IPS-15b (cell line): ENCODE results near the gene LAMA2.

Experiments used
- H3K27me3 ChIP-seq: one replicate; pipeline ENCODE4 v1.6.1; 2013; ENCODE audit warnings: low read length; ENCODE audit not compliant: control insufficient read depth, insufficient read depth
- H3K36me3 ChIP-seq: one replicate; pipeline ENCODE4 v1.6.1; 2013; ENCODE audit warnings: low read length; ENCODE audit not compliant: control insufficient read depth, insufficient read depth
- H3K4me1 ChIP-seq: one replicate; pipeline ENCODE4 v1.6.1; 2013; ENCODE audit warnings: mild to moderate bottlenecking, low read length; ENCODE audit not compliant: control insufficient read depth, insufficient read depth
- H3K4me3 ChIP-seq: one replicate; pipeline ENCODE4 v1.5.1; 2013; ENCODE audit warnings: low read depth, low read length
- H3K9ac ChIP-seq: one replicate; pipeline ENCODE4 v1.6.1; 2013; ENCODE audit warnings: low read depth, mild to moderate bottlenecking, low read length
- H3K9me3 ChIP-seq: one replicate; pipeline ENCODE4 v1.6.1; 2013; ENCODE audit warnings: mild to moderate bottlenecking, low read length; ENCODE audit not compliant: control insufficient read depth, insufficient read depth

LAMA2 gene

DNA sequence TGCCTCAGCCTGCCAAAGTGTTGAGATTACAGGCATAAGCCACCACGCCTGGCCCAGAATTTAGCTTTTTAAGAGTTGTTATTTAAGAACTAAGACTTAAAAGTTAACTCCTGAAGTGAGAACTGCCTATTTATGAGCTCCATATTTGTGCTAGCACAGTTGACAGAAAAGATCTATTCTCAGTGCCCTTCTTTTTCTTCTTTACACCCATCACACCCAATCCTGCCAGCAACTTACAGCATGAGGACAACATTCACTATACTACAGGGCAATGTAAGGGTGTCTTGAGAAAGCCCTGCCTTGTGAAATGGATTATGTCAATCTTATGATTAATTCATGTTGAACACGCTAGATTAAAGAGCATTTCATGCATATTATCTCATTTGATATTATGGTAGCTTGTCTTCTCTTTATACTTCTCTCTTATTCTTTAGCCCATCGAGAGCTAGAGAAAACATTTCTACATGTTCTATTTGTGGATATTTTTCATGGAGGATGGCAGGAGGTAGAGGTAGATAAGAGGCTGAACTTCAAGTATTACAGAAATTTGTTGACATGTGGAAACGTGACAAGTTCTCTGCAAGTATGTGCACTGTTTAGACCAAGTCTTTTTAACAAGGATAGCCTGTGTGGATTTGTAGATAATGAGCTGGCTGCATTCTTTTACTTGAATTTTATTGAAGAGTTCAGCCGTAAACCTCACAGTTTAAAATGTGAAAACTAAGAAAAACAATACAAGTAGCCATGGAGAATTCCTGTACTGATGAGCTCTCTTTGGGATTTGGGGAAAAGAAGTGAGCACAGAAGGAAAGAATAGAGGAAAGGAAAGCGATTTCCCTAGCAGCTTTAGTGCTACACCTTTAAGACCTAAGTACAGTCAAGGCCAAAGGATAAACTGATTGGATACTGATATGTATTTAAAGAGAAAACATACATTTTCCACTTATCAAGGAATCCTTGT lies 614.8 kb downstream of the LAMA2 start:
- no peak overlapping the region for H3K9ac ChIP-seq
- no peaks in the 10 kb centered on the region for H3K36me3 ChIP-seq
- H3K27me3 ChIP-seq, result no peaks in the 10 kb centered on the region
- H3K4me3 ChIP-seq, result no peak overlapping the region
- H3K9me3 ChIP-seq, result no peaks in the 10 kb centered on the region
- peaks cover 9% of the 10 kb centered on the region for H3K4me1 ChIP-seq

DNA sequence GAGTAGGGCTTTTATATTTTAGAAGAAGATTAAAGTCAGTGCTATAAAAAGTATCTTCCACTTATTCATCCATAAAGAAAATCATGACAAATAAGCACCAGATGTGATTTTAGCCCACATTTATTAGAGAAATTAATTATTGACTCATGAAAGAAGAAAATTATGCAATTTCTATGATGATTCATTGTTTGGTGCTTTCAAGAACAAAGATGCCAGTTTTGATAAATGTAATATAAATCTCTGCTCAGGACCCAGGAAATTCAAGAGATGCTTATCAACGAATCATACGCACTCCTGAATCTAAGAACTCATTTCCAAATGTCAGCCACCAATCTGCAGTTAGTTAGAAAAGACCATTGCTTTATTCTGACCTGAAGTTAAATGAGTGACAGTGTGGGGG lies 615.6 kb downstream of the LAMA2 start:
- peaks cover 9% of the 10 kb centered on the region for H3K4me1 ChIP-seq
- H3K9me3 ChIP-seq, result no peaks in the 10 kb centered on the region
- H3K4me3 ChIP-seq, result no peak overlapping the region
- no peaks in the 10 kb centered on the region for H3K36me3 ChIP-seq
- no peak overlapping the region for H3K9ac ChIP-seq
- H3K27me3 ChIP-seq, result no peaks in the 10 kb centered on the region

DNA sequence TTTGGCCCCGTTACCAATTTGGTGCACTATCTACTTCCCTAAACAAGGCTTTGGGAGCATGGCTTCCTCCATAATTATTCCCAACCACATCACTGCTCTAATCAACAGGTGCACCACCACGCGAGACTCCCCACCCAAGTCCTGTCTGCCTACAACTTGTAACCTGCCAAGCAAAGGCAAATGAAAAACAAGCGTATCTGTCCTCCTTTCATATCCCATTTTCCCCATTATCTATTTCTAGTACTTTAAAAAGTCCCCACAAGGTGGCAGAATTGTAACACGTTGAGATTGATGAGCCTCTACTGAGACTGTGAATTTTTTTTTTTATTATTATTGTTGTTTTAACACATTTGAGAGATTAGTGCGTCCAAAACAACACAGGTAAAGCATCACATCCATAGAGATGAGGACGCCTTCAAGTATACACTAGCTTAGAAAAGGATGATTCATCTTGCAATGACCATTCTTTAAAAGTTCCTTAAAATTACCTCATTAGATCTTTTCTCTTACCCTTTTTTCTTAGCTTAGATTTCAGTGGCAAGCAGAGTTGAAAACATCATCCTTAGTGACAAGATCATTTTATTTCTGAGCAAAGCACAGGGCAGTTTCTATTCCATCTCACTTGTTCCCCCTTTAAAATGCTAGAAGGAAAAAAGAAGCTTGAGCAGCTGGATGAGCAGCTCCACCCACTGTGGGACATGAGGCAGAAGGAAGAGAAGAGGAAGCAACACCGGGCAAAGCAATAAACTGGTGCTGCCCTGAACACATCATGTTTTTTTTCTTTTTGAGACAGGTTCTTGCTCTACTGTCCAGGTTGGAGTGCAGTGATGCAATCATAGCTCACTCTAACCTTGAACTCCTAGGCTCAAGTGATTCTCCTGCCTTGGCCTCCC lies 616.3 kb downstream of the LAMA2 start:
- no peaks in the 10 kb centered on the region for H3K27me3 ChIP-seq
- no peaks in the 10 kb centered on the region for H3K36me3 ChIP-seq
- H3K9me3 ChIP-seq, result no peaks in the 10 kb centered on the region
- no peak overlapping the region for H3K4me3 ChIP-seq
- H3K4me1 ChIP-seq, result peaks cover 9% of the 10 kb centered on the region
- H3K9ac ChIP-seq, result no peak overlapping the region

DNA sequence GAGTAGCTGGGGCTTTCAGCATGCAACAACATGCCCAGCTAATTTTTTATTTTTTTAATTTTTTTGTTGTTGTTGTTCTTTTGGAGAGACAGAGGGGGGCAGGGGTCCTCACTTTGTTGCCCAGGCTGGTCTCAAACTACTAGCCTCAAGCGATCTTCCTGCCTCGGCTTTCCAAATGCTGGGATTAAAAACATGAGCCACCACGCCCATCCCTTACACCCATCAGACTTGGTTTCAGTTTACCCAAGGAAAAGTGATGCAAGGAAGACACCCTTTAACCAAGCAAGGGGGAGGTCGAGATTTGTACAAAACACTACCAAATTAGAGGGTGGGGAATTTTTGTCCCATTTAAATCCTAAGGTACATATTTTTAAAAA lies 616.9 kb downstream of the LAMA2 start:
- H3K36me3 ChIP-seq, result no peaks in the 10 kb centered on the region
- no peak overlapping the region for H3K9ac ChIP-seq
- no peaks in the 10 kb centered on the region for H3K27me3 ChIP-seq
- peaks cover 9% of the 10 kb centered on the region for H3K4me1 ChIP-seq
- H3K9me3 ChIP-seq, result no peaks in the 10 kb centered on the region
- H3K4me3 ChIP-seq, result no peak overlapping the region

DNA sequence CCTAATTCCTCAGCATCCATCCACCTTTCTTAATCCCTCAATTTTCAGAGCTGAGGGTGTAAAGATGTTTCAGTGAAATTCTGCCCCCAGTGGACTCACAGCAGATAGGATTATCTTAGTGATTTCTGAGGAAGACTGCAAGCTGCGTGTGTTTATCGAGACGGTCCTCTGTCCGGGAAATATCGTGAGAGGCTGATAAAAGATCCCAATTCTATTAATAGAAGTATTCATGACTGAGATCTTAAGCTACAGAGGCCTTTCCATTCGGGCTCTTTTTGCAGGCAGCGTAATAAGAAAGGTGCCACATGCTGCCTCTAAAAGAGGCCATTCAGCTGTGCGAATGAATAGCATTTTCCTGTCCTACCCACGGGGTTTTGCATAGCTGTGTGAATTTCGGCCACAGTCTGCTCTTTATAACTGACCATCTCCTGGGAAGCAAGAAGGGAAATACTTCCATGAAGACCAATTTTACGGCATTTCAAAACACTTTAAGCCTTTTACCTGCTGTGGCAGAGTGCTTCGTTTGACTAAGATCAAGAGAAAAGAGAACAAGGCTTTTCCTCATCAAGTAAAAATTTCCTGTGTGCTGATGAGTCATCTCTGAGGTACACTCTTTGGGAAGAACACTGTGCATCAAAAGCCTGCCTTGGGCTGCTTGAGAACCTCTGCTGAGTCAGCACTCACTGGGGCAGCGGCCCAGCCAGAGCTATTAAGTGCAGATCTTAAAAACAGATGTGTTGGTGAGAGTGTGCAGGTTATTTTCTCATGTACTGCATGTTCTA lies 618.2 kb downstream of the LAMA2 start:
- Histone ChIP-seq H3K9me3 (no peaks in the 10 kb centered on the region), H3K9ac (no peak overlapping the region), H3K4me1 (peaks cover 9% of the 10 kb centered on the region), H3K27me3 (no peaks in the 10 kb centered on the region), H3K36me3 (no peaks in the 10 kb centered on the region), H3K4me3 (no peak overlapping the region)

DNA sequence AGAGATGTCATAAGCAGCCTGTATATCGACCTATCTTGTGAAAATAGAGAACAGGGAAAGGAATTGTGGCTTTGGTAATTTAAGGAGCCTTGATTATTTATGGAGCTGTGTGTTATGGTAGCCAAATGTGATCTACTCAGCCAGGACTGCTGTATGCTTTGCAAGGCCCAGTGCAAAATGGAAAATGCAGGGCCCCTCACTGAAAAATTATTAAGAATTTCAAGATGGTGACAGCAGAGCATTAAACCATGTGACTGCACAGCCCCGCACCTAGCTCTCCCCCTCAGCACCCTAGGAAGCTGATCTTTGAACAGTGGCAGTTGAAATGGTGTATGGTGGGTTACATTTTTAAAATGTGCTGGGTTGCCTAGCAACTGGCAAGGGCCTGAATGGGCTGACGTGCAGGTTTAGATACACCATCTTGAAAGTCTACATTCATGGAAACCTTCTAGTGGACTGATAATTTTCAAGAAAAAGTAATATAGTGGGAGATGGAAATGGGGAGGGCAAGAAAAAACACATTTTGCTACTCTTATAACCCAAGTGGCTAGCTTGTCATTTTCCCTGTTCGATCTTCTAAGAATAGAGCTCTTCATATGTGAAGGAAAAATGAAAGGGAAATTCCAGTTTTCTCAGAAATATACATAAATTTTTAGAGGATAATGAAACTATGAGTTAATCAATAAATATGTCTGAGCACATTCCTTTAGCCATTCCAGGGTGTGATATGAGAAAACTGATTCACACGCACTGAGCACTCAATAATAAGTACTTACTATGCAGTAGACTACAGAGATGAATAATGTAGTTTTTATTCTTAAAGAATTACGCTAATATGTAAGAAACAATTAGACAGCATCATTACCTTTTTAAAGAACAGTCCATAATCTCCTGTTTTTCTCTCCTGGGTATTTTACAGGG lies 619.1 kb downstream of the LAMA2 start:
- no peaks in the 10 kb centered on the region for H3K9me3 ChIP-seq
- no peaks in the 10 kb centered on the region for H3K36me3 ChIP-seq
- H3K4me3 ChIP-seq, result no peak overlapping the region
- peaks cover 9% of the 10 kb centered on the region for H3K4me1 ChIP-seq
- no peaks in the 10 kb centered on the region for H3K27me3 ChIP-seq
- H3K9ac ChIP-seq, result no peak overlapping the region

DNA sequence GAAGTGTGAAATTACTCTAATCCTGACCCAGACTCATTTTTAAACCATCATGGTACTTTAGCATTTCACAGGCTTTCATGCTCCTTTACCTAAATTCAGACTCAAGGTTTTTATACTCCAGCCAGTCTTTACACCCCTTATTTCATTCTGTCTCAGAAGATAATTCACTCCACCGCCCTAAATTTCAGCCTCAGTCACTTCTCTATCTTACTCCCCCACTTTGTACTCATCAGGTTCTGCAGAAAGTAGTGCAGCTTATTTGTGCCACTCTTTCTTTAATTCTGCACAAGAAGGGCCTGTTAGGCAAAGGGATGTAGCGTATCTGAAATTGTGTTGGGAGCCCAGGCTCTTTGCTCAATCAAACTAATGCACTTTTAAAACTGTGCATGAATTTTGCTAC lies 621.5 kb downstream of the LAMA2 start:
- no peaks in the 10 kb centered on the region for H3K36me3 ChIP-seq
- H3K9ac ChIP-seq, result no peak overlapping the region
- H3K4me1 ChIP-seq, result peaks cover 5% of the 10 kb centered on the region
- H3K4me3 ChIP-seq, result no peak overlapping the region
- no peaks in the 10 kb centered on the region for H3K27me3 ChIP-seq
- H3K9me3 ChIP-seq, result no peaks in the 10 kb centered on the region

DNA sequence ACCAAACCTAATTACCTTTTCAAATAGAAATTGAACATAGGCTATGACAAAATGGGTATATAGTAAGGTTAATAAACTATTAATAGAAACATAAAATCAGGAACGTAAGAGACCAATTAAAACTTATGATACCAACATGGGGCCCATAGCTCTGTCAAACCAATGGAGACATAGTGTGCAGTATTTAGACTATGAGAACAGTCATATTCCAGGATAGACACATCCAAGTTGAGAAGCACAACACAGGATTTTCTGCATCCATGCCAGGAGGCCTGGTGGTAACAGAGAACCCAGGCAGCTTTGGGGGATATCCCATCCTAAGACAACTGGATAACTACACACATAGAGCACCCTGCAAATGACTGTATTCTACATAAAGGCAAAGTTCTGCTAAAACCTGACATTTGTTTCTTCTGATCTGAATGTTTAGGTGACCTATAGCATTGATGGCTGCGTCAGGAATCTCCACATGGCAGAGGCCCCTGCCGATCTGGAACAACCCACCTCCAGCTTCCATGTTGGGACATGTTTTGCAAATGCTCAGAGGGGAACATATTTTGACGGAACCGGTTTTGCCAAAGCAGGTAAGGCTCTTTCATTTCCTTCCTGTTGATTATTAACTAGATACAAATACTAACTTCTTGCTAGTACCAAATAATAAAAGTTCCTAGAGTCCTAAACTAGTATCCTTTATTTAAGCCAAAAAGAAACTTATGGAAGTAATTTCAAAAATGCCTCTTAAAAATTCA lies 624.3 kb downstream of the LAMA2 start:
- H3K27me3 ChIP-seq, result no peaks in the 10 kb centered on the region
- H3K9ac ChIP-seq, result no peak overlapping the region
- no peaks in the 10 kb centered on the region for H3K9me3 ChIP-seq
- H3K4me1 ChIP-seq, result no peaks in the 10 kb centered on the region
- H3K36me3 ChIP-seq, result no peaks in the 10 kb centered on the region
- H3K4me3 ChIP-seq, result no peak overlapping the region

DNA sequence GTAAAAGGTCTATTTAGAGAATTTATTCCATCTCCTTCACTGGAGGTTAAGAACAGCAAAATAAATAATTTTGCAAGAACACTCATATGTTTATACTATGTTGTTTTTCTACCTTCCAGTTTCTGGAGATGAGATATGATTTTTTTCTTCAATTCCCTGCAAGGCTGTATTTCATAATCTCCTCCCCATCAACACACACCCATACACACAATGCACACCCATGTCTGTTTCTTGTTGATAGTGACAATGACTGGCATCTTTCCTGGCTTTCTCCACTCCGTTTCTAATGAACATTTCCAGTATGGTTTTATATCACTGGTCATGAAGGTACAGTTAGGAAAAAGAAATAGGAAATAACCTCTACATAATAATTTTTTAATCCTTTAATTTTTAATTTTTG lies 624.9 kb downstream of the LAMA2 start:
- H3K36me3 ChIP-seq, result no peaks in the 10 kb centered on the region
- H3K9ac ChIP-seq, result no peak overlapping the region
- no peak overlapping the region for H3K4me3 ChIP-seq
- no peaks in the 10 kb centered on the region for H3K27me3 ChIP-seq
- H3K4me1 ChIP-seq, result no peaks in the 10 kb centered on the region
- H3K9me3 ChIP-seq, result no peaks in the 10 kb centered on the region

DNA sequence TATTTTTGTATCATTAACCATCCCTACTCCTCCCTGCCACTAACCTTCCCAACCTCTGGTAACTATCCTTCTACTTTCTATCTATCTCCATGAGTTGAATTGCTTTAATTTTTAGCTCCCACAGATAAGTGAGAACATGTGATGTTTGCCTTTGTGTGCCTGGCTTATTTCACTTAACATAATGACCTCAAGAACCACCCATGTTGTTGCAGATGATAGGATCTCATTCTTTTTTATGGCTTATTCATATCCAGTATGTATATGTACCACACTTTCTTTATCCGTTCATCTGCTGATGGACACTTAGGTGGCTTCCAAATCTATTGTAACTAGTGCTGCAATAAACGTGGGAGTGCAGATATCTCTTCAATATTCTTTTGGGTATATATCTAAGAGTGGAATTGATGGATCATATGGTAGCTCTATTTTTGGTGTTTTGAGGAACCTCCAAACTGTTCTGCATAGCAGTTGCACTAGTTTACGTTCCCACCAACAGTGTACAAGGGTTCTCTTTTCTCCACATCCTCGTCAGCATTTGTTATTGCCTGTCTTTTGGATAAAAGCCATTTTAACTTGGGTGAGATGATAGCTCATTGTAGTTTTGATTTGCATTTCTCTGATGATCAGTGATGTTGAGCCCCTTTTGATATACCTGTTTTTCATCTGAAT lies 625.7 kb downstream of the LAMA2 start:
- no peak overlapping the region for H3K9ac ChIP-seq
- no peak overlapping the region for H3K4me3 ChIP-seq
- no peaks in the 10 kb centered on the region for H3K9me3 ChIP-seq
- no peaks in the 10 kb centered on the region for H3K4me1 ChIP-seq
- no peaks in the 10 kb centered on the region for H3K27me3 ChIP-seq
- no peaks in the 10 kb centered on the region for H3K36me3 ChIP-seq
